HG03139 (cell line): ENCODE measurements around the gene HSD3B7.
"Not testable (repeated sequence)": the region's sequence is repeated elsewhere in the genome, so short reads cannot be mapped to it uniquely, and the experiment has no call there.

ENCODE experiments used
- ATAC-seq: cut with Tn5 transposase; IDR thresholded peaks from one replicate; pipeline ENCODE4 v1.9.1; 2021; ENCODE audit not compliant: unreplicated experiment

The HSD3B7 gene

GRCh38 chr16:31017756-31018155, 32.7 kb downstream of the HSD3B7 start:
- ATAC-seq, result not testable (repeated sequence)

GRCh38 chr16:31020536-31020935, 35.5 kb downstream of the HSD3B7 start:
- ATAC-seq, result no peak

DNA sequence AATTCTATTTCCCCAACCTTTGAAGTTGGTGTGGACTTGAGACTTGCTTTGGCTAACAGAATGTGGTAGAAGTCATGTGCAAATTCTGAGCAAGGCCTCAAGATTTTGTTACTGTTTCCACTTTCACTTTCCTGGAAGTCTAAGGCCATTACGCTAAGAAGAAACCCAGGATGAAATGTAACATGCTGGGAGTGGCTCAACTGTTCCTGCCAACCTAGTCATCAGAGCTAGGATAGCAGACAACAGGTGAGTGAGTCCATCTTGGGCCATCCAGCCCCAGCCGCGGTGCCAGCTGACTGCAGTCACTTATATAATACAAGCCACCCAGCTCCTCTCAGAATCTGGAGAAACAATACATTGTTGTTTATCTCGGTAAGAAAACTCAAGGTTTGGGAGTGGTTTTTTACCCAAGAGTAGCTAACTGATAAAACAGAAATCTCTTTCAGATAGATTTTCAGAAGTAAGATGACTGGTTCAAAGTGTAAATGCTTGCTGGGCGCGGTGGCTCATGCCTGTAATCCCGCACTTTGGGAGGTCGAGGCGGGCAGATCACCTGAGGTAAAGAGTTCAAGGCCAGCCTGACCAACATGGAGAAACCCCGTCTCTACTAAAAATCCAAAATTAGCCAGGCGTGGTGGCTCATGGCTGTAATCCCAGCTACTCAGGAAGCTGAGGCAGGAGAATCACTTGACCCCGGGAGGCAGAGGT, 37.7 kb downstream of the HSD3B7 start:
- ATAC-seq, result no peak

DNA sequence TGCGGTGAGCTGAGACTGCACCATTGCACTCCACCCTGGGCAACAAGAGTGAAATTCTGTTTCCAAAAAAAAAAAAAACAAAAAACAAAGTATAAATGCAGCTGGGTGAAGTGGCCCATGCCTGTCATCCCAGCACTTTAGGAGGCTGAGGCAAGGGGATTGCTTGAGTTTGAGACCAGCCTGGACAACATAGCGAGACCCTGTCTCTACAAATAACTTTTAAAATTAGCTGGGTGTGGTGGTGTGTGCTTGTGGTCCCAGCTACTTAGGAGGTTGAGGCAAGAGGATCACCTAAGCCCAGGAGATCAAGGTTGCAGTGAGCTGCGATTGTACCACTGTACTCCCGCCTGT, 38.2 kb downstream of the HSD3B7 start:
- ATAC-seq, result no peak

- ATAC-seq, result no peak
Measured at GRCh38 chr16:31023627-31024226, 38.7 kb downstream of the HSD3B7 start.

GRCh38 chr16:31025339-31025738, 40.3 kb downstream of the HSD3B7 start:
- no peak for ATAC-seq

- no peak for ATAC-seq
Measured at GRCh38 chr16:31029272-31029671, 44.3 kb downstream of the HSD3B7 start.

DNA sequence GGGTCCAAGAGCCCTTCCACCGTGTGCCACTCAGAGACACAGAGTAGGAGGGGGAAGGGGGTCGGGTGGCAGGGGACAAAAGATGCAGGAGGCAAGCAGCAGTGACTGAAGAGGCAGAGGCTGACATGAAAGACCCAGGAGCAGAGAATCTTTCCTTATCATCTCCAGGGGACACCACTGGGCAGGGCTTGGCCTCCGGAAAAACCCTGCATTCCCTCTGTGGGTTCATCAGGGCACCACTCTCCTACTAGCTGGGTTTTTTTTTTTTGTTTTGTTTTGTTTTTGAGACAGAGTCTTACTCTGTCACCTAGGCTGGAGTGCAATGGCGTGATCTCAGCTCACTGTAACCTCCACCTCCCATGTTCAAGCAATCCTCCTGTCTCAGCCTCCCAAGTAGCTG, 46.3 kb downstream of the HSD3B7 start:
- ATAC-seq, result no peak

- peak; percentile 69 for ATAC-seq
Measured at GRCh38 chr16:31032736-31033708, 48.0 kb downstream of the HSD3B7 start, which contains the start of gene STX4. Gene STX4 (plus strand): TSS chr16:31033558. CDS start chr16:31033806, 248 bp downstream.

- ATAC-seq, result peak; percentile 30
Measured at GRCh38 chr16:31033709-31034492, 48.9 kb downstream of the HSD3B7 start.

DNA sequence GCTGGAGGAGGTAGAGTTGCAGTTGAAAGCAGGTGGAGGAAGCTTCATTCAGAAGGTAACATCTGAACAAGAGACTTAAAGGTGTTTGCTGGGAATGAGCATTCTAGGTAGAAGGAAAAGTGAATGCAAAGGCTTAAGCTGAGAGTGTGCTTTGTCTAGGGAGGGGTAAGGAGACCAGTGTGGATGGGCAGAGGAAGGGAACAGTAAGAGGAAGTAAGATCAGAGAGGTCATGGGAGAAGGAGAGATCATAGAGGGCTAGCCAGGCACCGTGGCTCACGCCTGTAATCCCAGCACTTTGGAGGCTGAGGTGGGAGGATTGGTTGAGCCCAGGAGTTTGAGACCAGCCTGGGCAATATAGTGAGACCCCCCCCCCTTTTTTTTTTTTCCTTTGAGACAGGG, 51.7 kb downstream of the HSD3B7 start:
- no peak for ATAC-seq
